ENCODE data around the gene AGMAT. TPM values are rescaled to one million over a fixed set of nuclear protein-coding genes. Genes with fewer than 3 reads are reported as not detected.

The AGMAT gene
- total and polyA plus RNA-seq, 2 of the 4 experiments (the other 2 are of a cell fraction), result 0.18 to 0.26 TPM

GRCh38 chr1:15595809-15596617, 11.2 kb upstream of the AGMAT start:
- no peak overlapping the region for H2BK120ac ChIP-seq (ENCODE audit: low read depth, low read length)
- H3K4me3 ChIP-seq (ENCODE audit: insufficient read depth, low read depth, low read length), result no peak overlapping the region
- H3K9ac ChIP-seq (ENCODE audit: low read depth, low read length), result no peak overlapping the region
- H2BK5ac ChIP-seq (ENCODE audit: low read depth, low read length, poor library complexity, severe bottlenecking), result no peak overlapping the region
- BruUV-seq (replicated peaks), result no TSS peak
- ChIA-PET POLR2A (ENCODE audit: unreplicated experiment) (interaction anchor here (0.6 kb wide), 1 partner anchor 72 kb away, joined by 3 read pairs; no protein-coding TSS in a partner anchor), CTCF (interaction anchor here (0.6 kb wide), 3 partner anchors 9 to 196 kb away, joined by 3 to 5 read pairs (median 3); no protein-coding TSS in a partner anchor)
- H2AK9ac ChIP-seq (replicated peaks; ENCODE audit: low read depth, low read length, poor library complexity), result no peak overlapping the region
- no peak overlapping the region for H3K56ac ChIP-seq (ENCODE audit: extremely low read depth, insufficient read depth, low read length)
- no peak for ATAC-seq (ENCODE audit: low read depth)
- dilution Hi-C loops (cut with HindIII; ENCODE audit: low sequenced_read_pairs, unreplicated experiment) (no loop called here), intact Hi-C loops (cut with micrococcal nuclease) (loop anchor here (1.0 to 5.0 kb wide), 2 partner anchors 106 to 145 kb away; no protein-coding TSS in a partner anchor), in situ Hi-C loops (cut with MboI; ENCODE audit: low sequenced_read_pairs) (loop anchor here (5.0 kb wide), 1 partner anchor 146 kb away; the partner anchor contains the start of gene TMEM82)
- no peaks in the 10 kb centered on the region; the same call in 1 of the 2 replicates for H3K4me1 ChIP-seq (ENCODE audit: control insufficient read depth, insufficient read depth, low read length)
- H3K4ac ChIP-seq (ENCODE audit: low read depth, low read length), result no peak overlapping the region
- no peak overlapping the region for H3K4me2 ChIP-seq (ENCODE audit: low read depth, low read length)
- no peak overlapping the region for H3K27ac ChIP-seq (ENCODE audit: insufficient read depth, low read length)
- H3K79me1 ChIP-seq (ENCODE audit: low read depth in 1 of 2, low read length in 2 of 2), result no peaks in the 10 kb centered on the region
- H3K9me1 ChIP-seq (ENCODE audit: insufficient read depth, low read length), result no peaks in the 10 kb centered on the region
- H3K14ac ChIP-seq (replicated peaks; ENCODE audit: low read depth, low read length), result no peak overlapping the region
- H2BK20ac ChIP-seq (ENCODE audit: low read depth, low read length), result no peak overlapping the region
- H3K36me3 ChIP-seq (ENCODE audit: control insufficient read depth, insufficient read depth, low read length), result no peaks in the 10 kb centered on the region
- H3K27me3 ChIP-seq (ENCODE audit: control insufficient read depth, insufficient read depth, low read length), result no peaks in the 10 kb centered on the region
- no peak overlapping the region for H3K18ac ChIP-seq (ENCODE audit: low read depth, low read length)
- no peak overlapping the region for H2AK5ac ChIP-seq (ENCODE audit: low read depth, low read length)
- H2AFZ ChIP-seq (replicated peaks; ENCODE audit: low read length, poor library complexity), result no peak overlapping the region
- H4K5ac ChIP-seq (ENCODE audit: low read depth, low read length), result no peak overlapping the region
- no peaks in the 10 kb centered on the region for H4K20me1 ChIP-seq (ENCODE audit: insufficient read depth, low read length)
- no peaks in the 10 kb centered on the region for H3K9me3 ChIP-seq (ENCODE audit: control insufficient read depth, insufficient read depth, low read length)
- no peak overlapping the region for H4K8ac ChIP-seq (ENCODE audit: low read depth in 2 of 2, low read length in 2 of 2)
- DNase-seq, result no peak
- H4K91ac ChIP-seq (ENCODE audit: insufficient read depth, low read depth, low read length), result no peak overlapping the region
- no peak overlapping the region for H2BK15ac ChIP-seq (ENCODE audit: low read depth, low read length)
- no CpG with 5 or more reads among the region's 5 CpGs for WGBS, 2 experiments (ENCODE audit: extremely low coverage in 2 of 2, insufficient read length in 1 of 2)
- H3K23ac ChIP-seq (ENCODE audit: low read depth, low read length), result no peak overlapping the region
- TF ChIP-seq MAFK (IDR thresholded peaks at IDR 0.05; ENCODE audit: low read depth, low read length), result no peak
- no peak for TF ChIP-seq SMC3 (IDR thresholded peaks at IDR 0.05; ENCODE audit: low read depth, low read length)
- no peak for TF ChIP-seq MXI1 (IDR thresholded peaks at IDR 0.05; ENCODE audit: borderline replicate concordance, low read depth, low read length)
- TF ChIP-seq NFE2L2 (IDR thresholded peaks at IDR 0.05; ENCODE audit: low read depth, low read length), result no peak
- no peak for TF ChIP-seq CEBPB (IDR thresholded peaks at IDR 0.05; ENCODE audit: low read depth, low read length)
- TF ChIP-seq CHD1 (IDR thresholded peaks at IDR 0.05; ENCODE audit: low read depth, low read length), result no peak
- TF ChIP-seq, protein P1, sequence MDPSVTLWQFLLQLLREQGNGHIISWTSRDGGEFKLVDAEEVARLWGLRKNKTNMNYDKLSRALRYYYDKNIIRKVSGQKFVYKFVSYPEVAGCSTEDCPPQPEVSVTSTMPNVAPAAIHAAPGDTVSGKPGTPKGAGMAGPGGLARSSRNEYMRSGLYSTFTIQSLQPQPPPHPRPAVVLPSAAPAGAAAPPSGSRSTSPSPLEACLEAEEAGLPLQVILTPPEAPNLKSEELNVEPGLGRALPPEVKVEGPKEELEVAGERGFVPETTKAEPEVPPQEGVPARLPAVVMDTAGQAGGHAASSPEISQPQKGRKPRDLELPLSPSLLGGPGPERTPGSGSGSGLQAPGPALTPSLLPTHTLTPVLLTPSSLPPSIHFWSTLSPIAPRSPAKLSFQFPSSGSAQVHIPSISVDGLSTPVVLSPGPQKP (IDR thresholded peaks at IDR 0.05; ENCODE audit: borderline replicate concordance, low read depth, low read length), result no peak
- TF ChIP-seq POLR2A (IDR thresholded peaks at IDR 0.05; ENCODE audit: low read depth, low read length), result no peak
- no peak for TF ChIP-seq RFX5 (IDR thresholded peaks at IDR 0.05; ENCODE audit: low read depth, low read length)
- no peak for TF ChIP-seq USF2 (IDR thresholded peaks at IDR 0.05; ENCODE audit: low read depth, low read length)
- TF ChIP-seq BHLHE40 (IDR thresholded peaks at IDR 0.05; ENCODE audit: low read depth, low read length), result no peak
- TF ChIP-seq MAZ (IDR thresholded peaks at IDR 0.05; ENCODE audit: borderline replicate concordance, low read depth, low read length), result no peak
- TF ChIP-seq RCOR1 (IDR thresholded peaks at IDR 0.05; ENCODE audit: insufficient replicate concordance, low read length), result no peak
- TF ChIP-seq RAD21 (IDR thresholded peaks at IDR 0.05; ENCODE audit: low read length), result no peak

All from IMR-90 (cell line).